GM12873 (cell line): Measurements from ENCODE around the gene MLF1.
A peak's percentile ranks its signal among the peaks of the same experiment; 100 is the strongest.

Source experiments
- CTCF ChIP-seq: IDR thresholded peaks from 2 replicates; pipeline ENCODE4 v1.5.1; 2012; ENCODE audit warnings: low read depth, mild to moderate bottlenecking, moderate library complexity, low read length, control low read depth; ENCODE audit not compliant: insufficient read depth; ENCODE audit errors: missing control alignments

The MLF1 gene

GRCh38 chr3:158570999-158571702 is at the start of gene MLF1:
Gene MLF1 (plus strand): TSS chr3:158571194. CDS start chr3:158571301, 107 bp downstream.
- TF ChIP-seq CTCF: no peak

- no peak for TF ChIP-seq CTCF
Observed at GRCh38 chr3:158522221-158523136, 48.5 kb upstream of the MLF1 start.

- TF ChIP-seq CTCF: no peak
Observed at GRCh38 chr3:158528076-158528674, 42.8 kb upstream of the MLF1 start.

GRCh38 chr3:158531334-158531733 is 39.7 kb upstream of the MLF1 start:
- TF ChIP-seq CTCF: no peak

GRCh38 chr3:158532099-158532734 is 38.8 kb upstream of the MLF1 start:
- TF ChIP-seq CTCF: peak; percentile 47

GRCh38 chr3:158535918-158536317 is 35.1 kb upstream of the MLF1 start:
- no peak for TF ChIP-seq CTCF
